IMR-90 (cell line): ENCODE data around the gene ZDHHC21. TPM values are rescaled to one million over a fixed set of nuclear protein-coding genes. Genes with fewer than 3 reads are reported as not detected.
A peak's percentile ranks its signal among the peaks of the same experiment; 100 is the strongest.

Experiments
- ATAC-seq: fragments of 200-7000 bp; cut with Tn5 transposase; 2 replicates; pipeline ENCODE4 v1.9.1; 2020; ENCODE audit warnings: low read depth, mild to moderate bottlenecking, moderate library complexity
- BruUV-seq: library from RNA; stranded (reverse); fragments of 400-500 nt; replicated peaks from 2 replicates; lab custom pipeline; 2021; lab: Mats Ljungman, UMichigan
- CTCF ChIA-PET: fragments of 300-600 bp; formaldehyde crosslinking; extraction: SDS; loops from one replicate; lab custom pipeline; 2021; ENCODE audit warnings: antibody characterized with exemption; lab: Yijun Ruan, JAX
- POLR2A ChIA-PET: fragments of 300-600 bp; sonication (Branson Sonifier 250); formaldehyde crosslinking; loops from one replicate; lab custom pipeline; 2022; ENCODE audit warnings: antibody characterized with exemption; ENCODE audit not compliant: unreplicated experiment; lab: Charles Lee
- DNase-seq: peaks from one replicate; pipeline ENCODE4 v3.0.0; 2013
- H2AFZ ChIP-seq: replicated peaks from 2 replicates; pipeline ENCODE3; 2013; ENCODE audit warnings: low read length, mild to moderate bottlenecking; ENCODE audit not compliant: poor library complexity
- H2AK5ac ChIP-seq: 2 replicates; pipeline ENCODE4 v1.6.1; 2013; ENCODE audit warnings: low read depth, low read length, inconsistent platforms
- H2AK9ac ChIP-seq: replicated peaks from 2 replicates; pipeline ENCODE3; 2013; ENCODE audit warnings: mild to moderate bottlenecking, low read depth, low read length, moderate library complexity; ENCODE audit not compliant: poor library complexity
- H2BK120ac ChIP-seq: 2 replicates; pipeline ENCODE4 v1.6.1; 2013; ENCODE audit warnings: low read depth, low read length, inconsistent platforms
- H2BK15ac ChIP-seq: 3 replicates; pipeline ENCODE4 v1.6.1; 2013; ENCODE audit warnings: low read depth, low read length, inconsistent platforms
- H2BK20ac ChIP-seq: 2 replicates; pipeline ENCODE4 v1.6.1; 2013; ENCODE audit warnings: low read depth, mild to moderate bottlenecking, inconsistent platforms, low read length, moderate library complexity
- H2BK5ac ChIP-seq: 2 replicates; pipeline ENCODE4 v1.6.1; 2013; ENCODE audit warnings: mild to moderate bottlenecking, low read depth, low read length, inconsistent platforms; ENCODE audit not compliant: poor library complexity, severe bottlenecking
- H3K14ac ChIP-seq: replicated peaks from 2 replicates; pipeline ENCODE4 v1.6.1; 2013; ENCODE audit warnings: low read depth, low read length, inconsistent platforms
- H3K18ac ChIP-seq: 2 replicates; pipeline ENCODE4 v1.6.1; 2013; ENCODE audit warnings: low read depth, low read length, control low read depth
- H3K23ac ChIP-seq: 2 replicates; pipeline ENCODE4 v1.6.1; 2013; ENCODE audit warnings: low read depth, low read length, inconsistent platforms
- H3K27ac ChIP-seq: 2 replicates; pipeline ENCODE4 v1.5.1; 2013; ENCODE audit warnings: mild to moderate bottlenecking, control low read depth, low read length; ENCODE audit not compliant: insufficient read depth
- H3K27me3 ChIP-seq: 2 replicates; pipeline ENCODE4 v1.6.1; 2013; ENCODE audit warnings: low read length; ENCODE audit not compliant: control insufficient read depth, insufficient read depth
- H3K36me3 ChIP-seq: 2 replicates; pipeline ENCODE4 v1.6.1; 2013; ENCODE audit warnings: low read length, mixed read lengths; ENCODE audit not compliant: control insufficient read depth, insufficient read depth
- H3K4ac ChIP-seq: 2 replicates; pipeline ENCODE4 v1.6.1; 2013; ENCODE audit warnings: low read depth, low read length, inconsistent platforms
- H3K4me1 ChIP-seq: 2 replicates; pipeline ENCODE4 v1.6.1; 2013; ENCODE audit warnings: low read length, mixed read lengths; ENCODE audit not compliant: control insufficient read depth, insufficient read depth
- H3K4me2 ChIP-seq: 2 replicates; pipeline ENCODE4 v1.6.1; 2013; ENCODE audit warnings: low read depth, mild to moderate bottlenecking, control low read depth, low read length, moderate library complexity
- H3K4me3 ChIP-seq: 2 replicates; pipeline ENCODE4 v1.5.1; 2013; ENCODE audit warnings: low read depth, mild to moderate bottlenecking, control low read depth, low read length, moderate library complexity; ENCODE audit not compliant: insufficient read depth
- H3K56ac ChIP-seq: 2 replicates; pipeline ENCODE4 v1.6.1; 2013; ENCODE audit warnings: low read length, inconsistent platforms; ENCODE audit not compliant: insufficient read depth; ENCODE audit errors: extremely low read depth
- H3K79me1 ChIP-seq, 2 experiments: 2 replicates each; pipeline ENCODE4 v1.6.1; 2013; ENCODE audit warnings: low read length in 2 of 2, inconsistent platforms in 1 of 2, low read depth in 1 of 2
- H3K9ac ChIP-seq: 2 replicates; pipeline ENCODE4 v1.6.1; 2013; ENCODE audit warnings: low read depth, low read length, control low read depth
- H3K9me1 ChIP-seq: 2 replicates; pipeline ENCODE4 v1.6.1; 2013; ENCODE audit warnings: low read length, inconsistent platforms; ENCODE audit not compliant: insufficient read depth
- H3K9me3 ChIP-seq: 2 replicates; pipeline ENCODE4 v1.6.1; 2013; ENCODE audit warnings: low read length; ENCODE audit not compliant: control insufficient read depth, insufficient read depth
- H4K20me1 ChIP-seq: 2 replicates; pipeline ENCODE4 v1.6.1; 2013; ENCODE audit warnings: low read length, inconsistent platforms; ENCODE audit not compliant: insufficient read depth
- H4K5ac ChIP-seq: 2 replicates; pipeline ENCODE4 v1.6.1; 2013; ENCODE audit warnings: mild to moderate bottlenecking, low read depth, low read length, control low read depth
- H4K8ac ChIP-seq, 2 experiments: 2 replicates each; pipeline ENCODE4 v1.6.1; 2013; ENCODE audit warnings: low read depth in 2 of 2, low read length in 2 of 2, control low read depth in 1 of 2, inconsistent platforms in 1 of 2
- H4K91ac ChIP-seq: 2 replicates; pipeline ENCODE4 v1.6.1; 2013; ENCODE audit warnings: low read depth, low read length, inconsistent platforms; ENCODE audit not compliant: insufficient read depth
- BHLHE40 ChIP-seq: fragments of 150-350 bp; IDR thresholded peaks from 2 replicates; pipeline ENCODE4 v1.6.1; 2016; ENCODE audit warnings: mild to moderate bottlenecking, low read depth, low read length
- MAFK ChIP-seq: IDR thresholded peaks from 2 replicates; pipeline ENCODE4 v1.6.1; 2012; ENCODE audit warnings: low read depth, low read length, improper control_type of control experiment
- MXI1 ChIP-seq: IDR thresholded peaks from 2 replicates; pipeline ENCODE4 v1.6.1; 2012; ENCODE audit warnings: low read depth, mild to moderate bottlenecking, low read length, moderate library complexity, borderline replicate concordance
- NFE2L2 ChIP-seq: fragments of 150-350 bp; IDR thresholded peaks from 2 replicates; pipeline ENCODE4 v1.6.1; 2016; ENCODE audit warnings: low read depth, mild to moderate bottlenecking, low read length
- POLR2A ChIP-seq: IDR thresholded peaks from 2 replicates; pipeline ENCODE4 v1.6.1; 2012; ENCODE audit warnings: mild to moderate bottlenecking, low read depth, low read length
- RAD21 ChIP-seq: IDR thresholded peaks from 2 replicates; pipeline ENCODE4 v1.6.1; 2012; ENCODE audit warnings: low read length, improper control_type of control experiment
- RCOR1 ChIP-seq: IDR thresholded peaks from 2 replicates; pipeline ENCODE4 v1.6.1; 2012; ENCODE audit warnings: mild to moderate bottlenecking, low read length, improper control_type of control experiment; ENCODE audit not compliant: insufficient replicate concordance
- SMC3 ChIP-seq: fragments of 150-350 bp; IDR thresholded peaks from 2 replicates; pipeline ENCODE4 v1.6.1; 2016; ENCODE audit warnings: low read depth, mild to moderate bottlenecking, antibody characterized with exemption, low read length, moderate library complexity
- WGBS, 2 experiments: methylation state at CpG; one replicate each; pipeline versions ENCODE4 v1.1.5 to v1.1.7; 2013; ENCODE audit warnings: missing lambda C conversion rate in 2 of 2; ENCODE audit not compliant: insufficient read length in 1 of 2; ENCODE audit errors: extremely low coverage in 2 of 2; 5-methylcytosine and 5-hydroxymethylcytosine counted together
- dilution Hi-C: fragments of 300-500 bp; cut with HindIII; formaldehyde crosslinking; loops from one replicate; pipeline ENCODE4 v1.14.3; 2018; ENCODE audit warnings: low sequenced_read_pairs; ENCODE audit not compliant: unreplicated experiment
- in situ Hi-C: fragments of 300-500 bp; cut with MboI; formaldehyde crosslinking; loops from 3 replicates; pipeline ENCODE4 v1.14.3; 2019; ENCODE audit warnings: low sequenced_read_pairs, inconsistent platforms, mixed read lengths
- intact Hi-C: fragments of 100-400 bp; cut with micrococcal nuclease; formaldehyde crosslinking; loops from 2 replicates; pipeline ENCODE4 v1.10.0; 2022
- polyA plus RNA-seq, 3 experiments: library from polyadenylated mRNA; depleted of rRNA; stranded (reverse); fragments of >200 nt; gene quantifications; 2 replicates each; pipeline ENCODE4 v1.2.3, GENCODE V29; 2012; ENCODE audit warnings: low replicate concordance in 1 of 3
- total RNA-seq: library from RNA; depleted of rRNA; stranded (reverse); fragments of >200 nt; gene quantifications from 2 replicates; pipeline ENCODE4 v1.2.3, GENCODE V29; 2012
- TF ChIP-seq, protein P1 (sequence below): conservative IDR thresholded peaks from 2 replicates; pipeline ENCODE4 v1.5.1; 2012; ENCODE audit warnings: mild to moderate bottlenecking, low read depth, low read length, improper control_type of control experiment
- TF ChIP-seq, protein P2 (sequence below): fragments of 150-350 bp; IDR thresholded peaks from 2 replicates; pipeline ENCODE4 v1.6.1; 2016; ENCODE audit warnings: low read depth, mild to moderate bottlenecking, low read length, moderate library complexity, borderline replicate concordance

ZDHHC21 gene
- total and polyA plus RNA-seq, 2 of the 4 experiments (the other 2 are of a cell fraction): 2.8 to 4.5 TPM

DNA sequence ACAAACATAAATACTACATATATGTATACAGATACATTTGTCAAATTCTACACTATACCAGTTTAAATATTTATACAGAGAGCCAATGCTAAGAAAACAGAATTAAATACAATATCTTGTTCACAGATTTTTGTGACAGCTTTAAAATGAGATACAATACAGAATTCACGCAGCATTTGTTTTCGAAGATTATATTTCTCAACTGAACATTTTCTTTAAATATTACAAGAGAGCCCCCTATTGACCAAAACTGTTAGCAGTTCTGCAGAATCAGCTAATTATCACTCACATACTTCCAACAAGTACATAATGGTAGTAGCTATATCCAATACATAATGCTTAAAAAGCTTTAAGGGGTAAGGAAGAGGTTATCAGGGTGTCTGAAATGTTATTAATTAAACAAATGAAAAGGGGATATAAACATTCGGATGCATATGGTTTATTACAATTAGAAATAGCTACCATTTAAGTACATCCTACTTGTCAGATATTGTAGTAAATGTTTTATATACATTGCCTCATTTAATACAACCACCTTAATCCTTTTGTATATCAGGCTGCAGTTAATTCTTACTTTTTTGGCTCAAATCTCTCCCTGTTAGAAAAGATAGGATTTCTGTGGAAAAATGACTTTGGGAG lies 31.7 kb downstream of the ZDHHC21 start:
- Histone ChIP-seq H4K5ac (no peak overlapping the region), H3K56ac (no peak overlapping the region), H3K27ac (no peak overlapping the region), H3K9me1 (no peaks in the 10 kb centered on the region; the same call in 1 of the 2 replicates), H3K4me3 (no peak overlapping the region), H3K14ac (no peak overlapping the region), H3K27me3 (no peaks in the 10 kb centered on the region), H3K4me2 (no peak overlapping the region), H2AFZ (no peak overlapping the region), H3K9ac (no peak overlapping the region), H2AK9ac (no peak overlapping the region), H4K20me1 (no peaks in the 10 kb centered on the region), H2BK15ac (no peak overlapping the region), H2BK120ac (no peak overlapping the region), H4K8ac (no peak overlapping the region), H2BK5ac (no peak overlapping the region), H2BK20ac (no peak overlapping the region), H4K91ac (no peak overlapping the region), H3K18ac (no peak overlapping the region), H3K9me3 (no peaks in the 10 kb centered on the region), H3K36me3 (no peaks in the 10 kb centered on the region), H3K4me1 (no peaks in the 10 kb centered on the region), H3K23ac (no peak overlapping the region), H2AK5ac (no peak overlapping the region), H3K4ac (no peak overlapping the region), H3K79me1 (no peaks in the 10 kb centered on the region; a peak in 1 of 4 replicates)
- in situ Hi-C loops: no loop called here
- dilution Hi-C loops: no loop called here
- POLR2A ChIA-PET: no interaction called here
- DNase-seq: peak; percentile 43
- CTCF ChIA-PET: interaction anchor here (0.6 to 1.3 kb wide), 7 partner anchors 9 to 1613 kb away, joined by 3 to 7 read pairs (median 3); no protein-coding TSS in a partner anchor
- BruUV-seq: no TSS peak
- intact Hi-C loops: loop anchor here (2.0 kb wide), 1 partner anchor 197 kb away; no protein-coding TSS in a partner anchor
- TF ChIP-seq, protein P1, sequence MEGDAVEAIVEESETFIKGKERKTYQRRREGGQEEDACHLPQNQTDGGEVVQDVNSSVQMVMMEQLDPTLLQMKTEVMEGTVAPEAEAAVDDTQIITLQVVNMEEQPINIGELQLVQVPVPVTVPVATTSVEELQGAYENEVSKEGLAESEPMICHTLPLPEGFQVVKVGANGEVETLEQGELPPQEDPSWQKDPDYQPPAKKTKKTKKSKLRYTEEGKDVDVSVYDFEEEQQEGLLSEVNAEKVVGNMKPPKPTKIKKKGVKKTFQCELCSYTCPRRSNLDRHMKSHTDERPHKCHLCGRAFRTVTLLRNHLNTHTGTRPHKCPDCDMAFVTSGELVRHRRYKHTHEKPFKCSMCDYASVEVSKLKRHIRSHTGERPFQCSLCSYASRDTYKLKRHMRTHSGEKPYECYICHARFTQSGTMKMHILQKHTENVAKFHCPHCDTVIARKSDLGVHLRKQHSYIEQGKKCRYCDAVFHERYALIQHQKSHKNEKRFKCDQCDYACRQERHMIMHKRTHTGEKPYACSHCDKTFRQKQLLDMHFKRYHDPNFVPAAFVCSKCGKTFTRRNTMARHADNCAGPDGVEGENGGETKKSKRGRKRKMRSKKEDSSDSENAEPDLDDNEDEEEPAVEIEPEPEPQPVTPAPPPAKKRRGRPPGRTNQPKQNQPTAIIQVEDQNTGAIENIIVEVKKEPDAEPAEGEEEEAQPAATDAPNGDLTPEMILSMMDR: peak; percentile 59
- peak; percentile 93 for TF ChIP-seq MAFK
- TF ChIP-seq RCOR1: no peak
- TF ChIP-seq SMC3: peak; percentile 35; the same call in 1 of the 2 replicates
- TF ChIP-seq BHLHE40: no peak
- TF ChIP-seq MXI1: no peak
- TF ChIP-seq POLR2A: no peak
- no peak for TF ChIP-seq NFE2L2
- TF ChIP-seq, protein P2, sequence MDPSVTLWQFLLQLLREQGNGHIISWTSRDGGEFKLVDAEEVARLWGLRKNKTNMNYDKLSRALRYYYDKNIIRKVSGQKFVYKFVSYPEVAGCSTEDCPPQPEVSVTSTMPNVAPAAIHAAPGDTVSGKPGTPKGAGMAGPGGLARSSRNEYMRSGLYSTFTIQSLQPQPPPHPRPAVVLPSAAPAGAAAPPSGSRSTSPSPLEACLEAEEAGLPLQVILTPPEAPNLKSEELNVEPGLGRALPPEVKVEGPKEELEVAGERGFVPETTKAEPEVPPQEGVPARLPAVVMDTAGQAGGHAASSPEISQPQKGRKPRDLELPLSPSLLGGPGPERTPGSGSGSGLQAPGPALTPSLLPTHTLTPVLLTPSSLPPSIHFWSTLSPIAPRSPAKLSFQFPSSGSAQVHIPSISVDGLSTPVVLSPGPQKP: no peak
- TF ChIP-seq RAD21: peak; percentile 53
- peak; percentile 68 for ATAC-seq
- no CpG with 5 or more reads among the region's 3 CpGs for WGBS, 2 experiments
